IMR-90 (cell line): ENCODE data around the gene PTH. TPM values are rescaled to one million over a fixed set of nuclear protein-coding genes. Genes with fewer than 3 reads are reported as not detected.

Source experiments
- ATAC-seq: fragments of 200-7000 bp; cut with Tn5 transposase; 2 replicates; pipeline ENCODE4 v1.9.1; 2020; ENCODE audit warnings: low read depth, mild to moderate bottlenecking, moderate library complexity
- BruUV-seq: library from RNA; stranded (reverse); fragments of 400-500 nt; replicated peaks from 2 replicates; lab custom pipeline; 2021; lab: Mats Ljungman, UMichigan
- CTCF ChIA-PET: fragments of 300-600 bp; formaldehyde crosslinking; extraction: SDS; loops from one replicate; lab custom pipeline; 2021; ENCODE audit warnings: antibody characterized with exemption; lab: Yijun Ruan, JAX
- POLR2A ChIA-PET: fragments of 300-600 bp; sonication (Branson Sonifier 250); formaldehyde crosslinking; loops from one replicate; lab custom pipeline; 2022; ENCODE audit warnings: antibody characterized with exemption; ENCODE audit not compliant: unreplicated experiment; lab: Charles Lee
- DNase-seq: peaks from one replicate; pipeline ENCODE4 v3.0.0; 2013
- H2AFZ ChIP-seq: replicated peaks from 2 replicates; pipeline ENCODE3; 2013; ENCODE audit warnings: low read length, mild to moderate bottlenecking; ENCODE audit not compliant: poor library complexity
- H2AK5ac ChIP-seq: 2 replicates; pipeline ENCODE4 v1.6.1; 2013; ENCODE audit warnings: low read depth, low read length, inconsistent platforms
- H2AK9ac ChIP-seq: replicated peaks from 2 replicates; pipeline ENCODE3; 2013; ENCODE audit warnings: mild to moderate bottlenecking, low read depth, low read length, moderate library complexity; ENCODE audit not compliant: poor library complexity
- H2BK120ac ChIP-seq: 2 replicates; pipeline ENCODE4 v1.6.1; 2013; ENCODE audit warnings: low read depth, low read length, inconsistent platforms
- H2BK15ac ChIP-seq: 3 replicates; pipeline ENCODE4 v1.6.1; 2013; ENCODE audit warnings: low read depth, low read length, inconsistent platforms
- H2BK20ac ChIP-seq: 2 replicates; pipeline ENCODE4 v1.6.1; 2013; ENCODE audit warnings: low read depth, mild to moderate bottlenecking, inconsistent platforms, low read length, moderate library complexity
- H2BK5ac ChIP-seq: 2 replicates; pipeline ENCODE4 v1.6.1; 2013; ENCODE audit warnings: mild to moderate bottlenecking, low read depth, low read length, inconsistent platforms; ENCODE audit not compliant: poor library complexity, severe bottlenecking
- H3K14ac ChIP-seq: replicated peaks from 2 replicates; pipeline ENCODE4 v1.6.1; 2013; ENCODE audit warnings: low read depth, low read length, inconsistent platforms
- H3K18ac ChIP-seq: 2 replicates; pipeline ENCODE4 v1.6.1; 2013; ENCODE audit warnings: low read depth, low read length, control low read depth
- H3K23ac ChIP-seq: 2 replicates; pipeline ENCODE4 v1.6.1; 2013; ENCODE audit warnings: low read depth, low read length, inconsistent platforms
- H3K27ac ChIP-seq: 2 replicates; pipeline ENCODE4 v1.5.1; 2013; ENCODE audit warnings: mild to moderate bottlenecking, control low read depth, low read length; ENCODE audit not compliant: insufficient read depth
- H3K27me3 ChIP-seq: 2 replicates; pipeline ENCODE4 v1.6.1; 2013; ENCODE audit warnings: low read length; ENCODE audit not compliant: control insufficient read depth, insufficient read depth
- H3K36me3 ChIP-seq: 2 replicates; pipeline ENCODE4 v1.6.1; 2013; ENCODE audit warnings: low read length, mixed read lengths; ENCODE audit not compliant: control insufficient read depth, insufficient read depth
- H3K4ac ChIP-seq: 2 replicates; pipeline ENCODE4 v1.6.1; 2013; ENCODE audit warnings: low read depth, low read length, inconsistent platforms
- H3K4me1 ChIP-seq: 2 replicates; pipeline ENCODE4 v1.6.1; 2013; ENCODE audit warnings: low read length, mixed read lengths; ENCODE audit not compliant: control insufficient read depth, insufficient read depth
- H3K4me2 ChIP-seq: 2 replicates; pipeline ENCODE4 v1.6.1; 2013; ENCODE audit warnings: low read depth, mild to moderate bottlenecking, control low read depth, low read length, moderate library complexity
- H3K4me3 ChIP-seq: 2 replicates; pipeline ENCODE4 v1.5.1; 2013; ENCODE audit warnings: low read depth, mild to moderate bottlenecking, control low read depth, low read length, moderate library complexity; ENCODE audit not compliant: insufficient read depth
- H3K56ac ChIP-seq: 2 replicates; pipeline ENCODE4 v1.6.1; 2013; ENCODE audit warnings: low read length, inconsistent platforms; ENCODE audit not compliant: insufficient read depth; ENCODE audit errors: extremely low read depth
- H3K79me1 ChIP-seq, 2 experiments: 2 replicates each; pipeline ENCODE4 v1.6.1; 2013; ENCODE audit warnings: low read length in 2 of 2, inconsistent platforms in 1 of 2, low read depth in 1 of 2
- H3K9ac ChIP-seq: 2 replicates; pipeline ENCODE4 v1.6.1; 2013; ENCODE audit warnings: low read depth, low read length, control low read depth
- H3K9me1 ChIP-seq: 2 replicates; pipeline ENCODE4 v1.6.1; 2013; ENCODE audit warnings: low read length, inconsistent platforms; ENCODE audit not compliant: insufficient read depth
- H3K9me3 ChIP-seq: 2 replicates; pipeline ENCODE4 v1.6.1; 2013; ENCODE audit warnings: low read length; ENCODE audit not compliant: control insufficient read depth, insufficient read depth
- H4K20me1 ChIP-seq: 2 replicates; pipeline ENCODE4 v1.6.1; 2013; ENCODE audit warnings: low read length, inconsistent platforms; ENCODE audit not compliant: insufficient read depth
- H4K5ac ChIP-seq: 2 replicates; pipeline ENCODE4 v1.6.1; 2013; ENCODE audit warnings: mild to moderate bottlenecking, low read depth, low read length, control low read depth
- H4K8ac ChIP-seq, 2 experiments: 2 replicates each; pipeline ENCODE4 v1.6.1; 2013; ENCODE audit warnings: low read depth in 2 of 2, low read length in 2 of 2, control low read depth in 1 of 2, inconsistent platforms in 1 of 2
- H4K91ac ChIP-seq: 2 replicates; pipeline ENCODE4 v1.6.1; 2013; ENCODE audit warnings: low read depth, low read length, inconsistent platforms; ENCODE audit not compliant: insufficient read depth
- BHLHE40 ChIP-seq: fragments of 150-350 bp; IDR thresholded peaks from 2 replicates; pipeline ENCODE4 v1.6.1; 2016; ENCODE audit warnings: mild to moderate bottlenecking, low read depth, low read length
- CEBPB ChIP-seq: IDR thresholded peaks from 2 replicates; pipeline ENCODE4 v1.6.1; 2012; ENCODE audit warnings: low read depth, low read length, improper control_type of control experiment
- CHD1 ChIP-seq: IDR thresholded peaks from 2 replicates; pipeline ENCODE4 v1.6.1; 2012; ENCODE audit warnings: low read depth, low read length, improper control_type of control experiment
- FOS ChIP-seq: fragments of 150-350 bp; IDR thresholded peaks from 2 replicates; pipeline ENCODE4 v1.6.1; 2016; ENCODE audit warnings: low read depth, low read length
- MAFK ChIP-seq: IDR thresholded peaks from 2 replicates; pipeline ENCODE4 v1.6.1; 2012; ENCODE audit warnings: low read depth, low read length, improper control_type of control experiment
- MAZ ChIP-seq: IDR thresholded peaks from 2 replicates; pipeline ENCODE4 v1.6.1; 2012; ENCODE audit warnings: low read depth, mild to moderate bottlenecking, low read length, improper control_type of control experiment, moderate library complexity, borderline replicate concordance
- MXI1 ChIP-seq: IDR thresholded peaks from 2 replicates; pipeline ENCODE4 v1.6.1; 2012; ENCODE audit warnings: low read depth, mild to moderate bottlenecking, low read length, moderate library complexity, borderline replicate concordance
- NFE2L2 ChIP-seq: fragments of 150-350 bp; IDR thresholded peaks from 2 replicates; pipeline ENCODE4 v1.6.1; 2016; ENCODE audit warnings: low read depth, mild to moderate bottlenecking, low read length
- RAD21 ChIP-seq: IDR thresholded peaks from 2 replicates; pipeline ENCODE4 v1.6.1; 2012; ENCODE audit warnings: low read length, improper control_type of control experiment
- RFX5 ChIP-seq: IDR thresholded peaks from 2 replicates; pipeline ENCODE4 v1.8.0; 2012; ENCODE audit warnings: low read depth, mild to moderate bottlenecking, low read length, moderate library complexity
- SMC3 ChIP-seq: fragments of 150-350 bp; IDR thresholded peaks from 2 replicates; pipeline ENCODE4 v1.6.1; 2016; ENCODE audit warnings: low read depth, mild to moderate bottlenecking, antibody characterized with exemption, low read length, moderate library complexity
- WGBS, 2 experiments: methylation state at CpG; one replicate each; pipeline versions ENCODE4 v1.1.5 to v1.1.7; 2013; ENCODE audit warnings: missing lambda C conversion rate in 2 of 2; ENCODE audit not compliant: insufficient read length in 1 of 2; ENCODE audit errors: extremely low coverage in 2 of 2; 5-methylcytosine and 5-hydroxymethylcytosine counted together
- dilution Hi-C: fragments of 300-500 bp; cut with HindIII; formaldehyde crosslinking; loops from one replicate; pipeline ENCODE4 v1.14.3; 2018; ENCODE audit warnings: low sequenced_read_pairs; ENCODE audit not compliant: unreplicated experiment
- in situ Hi-C: fragments of 300-500 bp; cut with MboI; formaldehyde crosslinking; loops from 3 replicates; pipeline ENCODE4 v1.14.3; 2019; ENCODE audit warnings: low sequenced_read_pairs, inconsistent platforms, mixed read lengths
- intact Hi-C: fragments of 100-400 bp; cut with micrococcal nuclease; formaldehyde crosslinking; loops from 2 replicates; pipeline ENCODE4 v1.10.0; 2022
- polyA plus RNA-seq, 3 experiments: library from polyadenylated mRNA; depleted of rRNA; stranded (reverse); fragments of >200 nt; gene quantifications; 2 replicates each; pipeline ENCODE4 v1.2.3, GENCODE V29; 2012; ENCODE audit warnings: low replicate concordance in 1 of 3
- total RNA-seq: library from RNA; depleted of rRNA; stranded (reverse); fragments of >200 nt; gene quantifications from 2 replicates; pipeline ENCODE4 v1.2.3, GENCODE V29; 2012
- TF ChIP-seq, protein P1 (sequence below): fragments of 150-350 bp; IDR thresholded peaks from 2 replicates; pipeline ENCODE4 v1.6.1; 2016; ENCODE audit warnings: low read depth, mild to moderate bottlenecking, low read length, moderate library complexity, borderline replicate concordance
- TF ChIP-seq, protein P2 (sequence below): conservative IDR thresholded peaks from 2 replicates; pipeline ENCODE4 v1.5.1; 2012; ENCODE audit warnings: mild to moderate bottlenecking, low read depth, low read length, improper control_type of control experiment
- TF ChIP-seq, protein P3 (sequence below): fragments of 150-350 bp; IDR thresholded peaks from 2 replicates; pipeline ENCODE4 v1.6.1; 2017; ENCODE audit warnings: mild to moderate bottlenecking, antibody characterized with exemption, low read length, low read depth

PTH gene
- total and polyA plus RNA-seq, 2 of the 4 experiments (the other 2 are of a cell fraction), result not detected

DNA sequence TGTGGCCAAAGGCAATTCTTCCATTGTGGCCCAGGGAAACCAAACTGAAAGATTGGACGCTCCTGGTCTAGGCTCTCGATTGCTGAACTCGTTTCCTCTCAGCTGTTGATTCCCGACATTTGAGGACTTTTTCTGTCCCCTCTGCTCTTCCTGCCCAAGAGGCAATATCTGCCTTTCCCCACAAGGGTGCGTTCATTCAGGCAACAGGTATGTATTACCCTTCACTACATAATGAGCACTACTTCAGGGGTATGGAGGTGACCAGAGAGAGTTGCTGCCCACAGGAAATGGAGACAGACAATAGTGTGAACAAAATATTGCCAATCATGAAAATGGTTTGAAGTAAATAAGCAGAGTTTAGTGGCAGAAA is 8.2 kb downstream of the PTH start:
- Histone ChIP-seq H4K91ac (no peak overlapping the region), H3K9ac (no peak overlapping the region), H3K4me3 (peak overlapping the region; percentile 27; the same call in 1 of the 2 replicates), H2BK20ac (no peak overlapping the region), H3K9me1 (no peaks in the 10 kb centered on the region), H3K4me2 (no peak overlapping the region), H3K18ac (no peak overlapping the region), H2BK15ac (no peak overlapping the region), H3K14ac (no peak overlapping the region), H3K79me1 (no peaks in the 10 kb centered on the region), H3K36me3 (no peaks in the 10 kb centered on the region), H2AK5ac (no peak overlapping the region), H3K56ac (no peak overlapping the region), H4K5ac (no peak overlapping the region), H2BK5ac (no peak overlapping the region), H3K27ac (no peak overlapping the region), H3K27me3 (no peaks in the 10 kb centered on the region; the same call in 1 of the 2 replicates), H4K8ac (no peak overlapping the region), H2BK120ac (no peak overlapping the region), H4K20me1 (no peaks in the 10 kb centered on the region), H3K4me1 (no peaks in the 10 kb centered on the region), H2AFZ (no peak overlapping the region), H3K23ac (no peak overlapping the region), H2AK9ac (no peak overlapping the region), H3K9me3 (no peaks in the 10 kb centered on the region), H3K4ac (no peak overlapping the region)
- intact Hi-C loops, result loop anchor here (2.0 kb wide), 1 partner anchor 465 kb away; no protein-coding TSS in a partner anchor
- BruUV-seq, result no TSS peak
- ATAC-seq, result peak; percentile 49; the same call in 1 of the 2 replicates
- dilution Hi-C loops, result no loop called here
- TF ChIP-seq NFE2L2, result no peak
- TF ChIP-seq CHD1, result no peak
- TF ChIP-seq RFX5, result no peak
- no peak for TF ChIP-seq FOS
- TF ChIP-seq, protein P1, sequence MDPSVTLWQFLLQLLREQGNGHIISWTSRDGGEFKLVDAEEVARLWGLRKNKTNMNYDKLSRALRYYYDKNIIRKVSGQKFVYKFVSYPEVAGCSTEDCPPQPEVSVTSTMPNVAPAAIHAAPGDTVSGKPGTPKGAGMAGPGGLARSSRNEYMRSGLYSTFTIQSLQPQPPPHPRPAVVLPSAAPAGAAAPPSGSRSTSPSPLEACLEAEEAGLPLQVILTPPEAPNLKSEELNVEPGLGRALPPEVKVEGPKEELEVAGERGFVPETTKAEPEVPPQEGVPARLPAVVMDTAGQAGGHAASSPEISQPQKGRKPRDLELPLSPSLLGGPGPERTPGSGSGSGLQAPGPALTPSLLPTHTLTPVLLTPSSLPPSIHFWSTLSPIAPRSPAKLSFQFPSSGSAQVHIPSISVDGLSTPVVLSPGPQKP, result no peak
- no peak for TF ChIP-seq BHLHE40
- TF ChIP-seq RAD21, result 0 out of 2 replicates have a peak, but pooled peaks have one; percentile 6
- no peak for TF ChIP-seq MXI1
- no peak for TF ChIP-seq CEBPB
- TF ChIP-seq MAFK, result no peak
- TF ChIP-seq, protein P2, sequence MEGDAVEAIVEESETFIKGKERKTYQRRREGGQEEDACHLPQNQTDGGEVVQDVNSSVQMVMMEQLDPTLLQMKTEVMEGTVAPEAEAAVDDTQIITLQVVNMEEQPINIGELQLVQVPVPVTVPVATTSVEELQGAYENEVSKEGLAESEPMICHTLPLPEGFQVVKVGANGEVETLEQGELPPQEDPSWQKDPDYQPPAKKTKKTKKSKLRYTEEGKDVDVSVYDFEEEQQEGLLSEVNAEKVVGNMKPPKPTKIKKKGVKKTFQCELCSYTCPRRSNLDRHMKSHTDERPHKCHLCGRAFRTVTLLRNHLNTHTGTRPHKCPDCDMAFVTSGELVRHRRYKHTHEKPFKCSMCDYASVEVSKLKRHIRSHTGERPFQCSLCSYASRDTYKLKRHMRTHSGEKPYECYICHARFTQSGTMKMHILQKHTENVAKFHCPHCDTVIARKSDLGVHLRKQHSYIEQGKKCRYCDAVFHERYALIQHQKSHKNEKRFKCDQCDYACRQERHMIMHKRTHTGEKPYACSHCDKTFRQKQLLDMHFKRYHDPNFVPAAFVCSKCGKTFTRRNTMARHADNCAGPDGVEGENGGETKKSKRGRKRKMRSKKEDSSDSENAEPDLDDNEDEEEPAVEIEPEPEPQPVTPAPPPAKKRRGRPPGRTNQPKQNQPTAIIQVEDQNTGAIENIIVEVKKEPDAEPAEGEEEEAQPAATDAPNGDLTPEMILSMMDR, result peak; percentile 23; the same call in 1 of the 2 replicates
- no peak for TF ChIP-seq SMC3
- TF ChIP-seq MAZ, result no peak
- TF ChIP-seq, protein P3, sequence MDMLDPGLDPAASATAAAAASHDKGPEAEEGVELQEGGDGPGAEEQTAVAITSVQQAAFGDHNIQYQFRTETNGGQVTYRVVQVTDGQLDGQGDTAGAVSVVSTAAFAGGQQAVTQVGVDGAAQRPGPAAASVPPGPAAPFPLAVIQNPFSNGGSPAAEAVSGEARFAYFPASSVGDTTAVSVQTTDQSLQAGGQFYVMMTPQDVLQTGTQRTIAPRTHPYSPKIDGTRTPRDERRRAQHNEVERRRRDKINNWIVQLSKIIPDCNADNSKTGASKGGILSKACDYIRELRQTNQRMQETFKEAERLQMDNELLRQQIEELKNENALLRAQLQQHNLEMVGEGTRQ, result no peak
- CTCF ChIA-PET, result interaction anchor here (0.6 to 1.0 kb wide), 4 partner anchors 22 to 363 kb away, joined by 3 read pairs; no protein-coding TSS in a partner anchor
- WGBS, 2 experiments, result 70% methylated on average over 4 of the region's 5 CpGs; no CpG with 5 or more reads in 1 of the 2 experiments
- POLR2A ChIA-PET, result no interaction called here
- in situ Hi-C loops, result no loop called here
- peak; percentile 3 for DNase-seq
